HepG2 (cell line): ENCODE data around the gene ARHGAP35. TPM values are rescaled to one million over a fixed set of nuclear protein-coding genes. Genes with fewer than 3 reads are reported as not detected.

Experiments
- ATAC-seq: fragments of 200-7000 bp; cut with Tn5 transposase; 3 replicates; pipeline ENCODE4 v1.9.1; 2020; ENCODE audit warnings: mild to moderate bottlenecking, moderate library complexity
- BruUV-seq: library from RNA; stranded (reverse); fragments of 400-500 nt; replicated peaks from 2 replicates; lab custom pipeline; 2021; lab: Mats Ljungman, UMichigan
- CTCF ChIA-PET: fragments of 300-600 bp; formaldehyde crosslinking; extraction: SDS; loops from one replicate; lab custom pipeline; 2021; ENCODE audit warnings: low total read pairs, inconsistent platforms, low intra/inter-chr PET ratio; lab: Yijun Ruan, JAX
- POLR2A ChIA-PET: fragments of 350-600 bp; sonication (Branson Sonifier 250); formaldehyde crosslinking; loops from one replicate; lab custom pipeline; 2020; ENCODE audit warnings: antibody characterized with exemption, inconsistent platforms; lab: Yijun Ruan, JAX
- DNase-seq: peaks from one replicate; pipeline ENCODE4 v3.0.0-alpha.2; 2015; ENCODE audit warnings: low spot score
- FAIRE-seq: peaks from 3 replicates; lab custom pipeline; 2011; peaks lifted over from hg19 to GRCh38; lab: Jason Lieb, UNC
- H2AFZ ChIP-seq: one replicate; pipeline ENCODE4 v1.6.1; 2011; ENCODE audit warnings: low read length, inconsistent platforms
- H3K27ac ChIP-seq: fragments of 300-600 bp; 3 replicates; pipeline ENCODE4 v1.8.0; 2011; ENCODE audit warnings: mixed run types, mild to moderate bottlenecking, mixed read lengths, low read length, inconsistent platforms; ENCODE audit not compliant: insufficient read depth; ENCODE audit errors: extremely low read length
- H3K27me3 ChIP-seq, 2 experiments: fragments of 200-600 bp in 1 of 2; 2 replicates in 1 of 2; 3 replicates in 1 of 2; pipeline versions ENCODE4 v1.6.0 to v1.8.0; 2011; ENCODE audit warnings: low read length in 2 of 2, mild to moderate bottlenecking in 2 of 2, moderate library complexity in 2 of 2, inconsistent platforms in 1 of 2; ENCODE audit not compliant: insufficient read depth in 2 of 2, control insufficient read depth in 1 of 2
- H3K36me3 ChIP-seq, 2 experiments: fragments of 200-600 bp in 1 of 2; replicated peaks in 1 of 2; 2 replicates in 1 of 2; 3 replicates in 1 of 2; pipeline versions ENCODE4 v1.5.1 to v1.8.0; 2011; ENCODE audit warnings: low read length in 2 of 2, inconsistent platforms in 1 of 2; ENCODE audit not compliant: insufficient read depth in 2 of 2, control insufficient read depth in 1 of 2
- H3K4me1 ChIP-seq: 2 replicates; pipeline ENCODE4 v1.5.1; 2012; ENCODE audit warnings: low read length, inconsistent platforms; ENCODE audit not compliant: insufficient read depth
- H3K4me2 ChIP-seq: 2 replicates; pipeline ENCODE4 v1.6.0; 2011; ENCODE audit warnings: low read depth, low read length, inconsistent platforms
- H3K4me3 ChIP-seq, 3 experiments: fragments of 200-600 bp in 1 of 3; sonication (generic), shearing (Covaris generic) in 1 of 3; replicated peaks in 1 of 3; 2 replicates each; pipeline ENCODE4 v1.5.1; 2011 to 2016; ENCODE audit warnings: low read length in 3 of 3, inconsistent platforms in 2 of 3, low read depth in 2 of 3, mild to moderate bottlenecking in 2 of 3, control low read depth in 1 of 3, mixed read lengths in 1 of 3; ENCODE audit not compliant: insufficient read depth in 1 of 3
- H3K79me2 ChIP-seq: one replicate; pipeline ENCODE4 v1.6.1; 2011; ENCODE audit warnings: low read length, inconsistent platforms; ENCODE audit not compliant: insufficient read depth
- H3K9ac ChIP-seq: 2 replicates; pipeline ENCODE4 v1.6.0; 2011; ENCODE audit warnings: mild to moderate bottlenecking, low read depth, low read length, inconsistent platforms; ENCODE audit not compliant: insufficient read depth
- H3K9me3 ChIP-seq: 2 replicates; pipeline ENCODE4 v1.5.1; 2012; ENCODE audit warnings: mild to moderate bottlenecking, low read length
- H4K20me1 ChIP-seq: 2 replicates; pipeline ENCODE4 v1.6.0; 2011; ENCODE audit warnings: inconsistent platforms, mild to moderate bottlenecking, low read length, moderate library complexity; ENCODE audit not compliant: insufficient read depth
- DPF2 ChIP-seq: sonication (generic); formaldehyde crosslinking; IDR thresholded peaks from 2 replicates; pipeline ENCODE4 v1.4.0; 2020; ENCODE audit warnings: mild to moderate bottlenecking, low read depth, missing genetic modification reagents, borderline replicate concordance
- IRF2 ChIP-seq: IDR thresholded peaks from 2 replicates; pipeline ENCODE4 v1.6.1; 2018; ENCODE audit warnings: missing genetic modification reagents, missing compliant biosample characterization
- MAZ ChIP-seq, 2 experiments: sonication (generic) in 1 of 2; formaldehyde crosslinking in 1 of 2; IDR thresholded peaks; 2 replicates each; pipeline versions ENCODE4 v1.5.0 to v1.6.1; 2012 to 2020; ENCODE audit warnings: low read depth in 2 of 2, mild to moderate bottlenecking in 2 of 2, borderline replicate concordance in 1 of 2, improper control_type of control experiment in 1 of 2, low read length in 1 of 2, missing genetic modification reagents in 1 of 2, moderate library complexity in 1 of 2
- PAXIP1 ChIP-seq: sonication (generic); formaldehyde crosslinking; conservative IDR thresholded peaks from 2 replicates; pipeline ENCODE4 v1.4.0; 2020; ENCODE audit warnings: mild to moderate bottlenecking, missing genetic modification reagents, moderate library complexity
- PHF5A ChIP-seq: IDR thresholded peaks from one replicate; pipeline ENCODE4 v1.6.1; 2018; ENCODE audit warnings: low read depth, missing genetic modification reagents; ENCODE audit not compliant: unreplicated experiment
- SIN3A ChIP-seq: IDR thresholded peaks from 2 replicates; pipeline ENCODE4 v1.6.1; 2011; ENCODE audit warnings: low read depth, mild to moderate bottlenecking, control low read depth, low read length, borderline replicate concordance
- SNAPC5 ChIP-seq: sonication (generic); formaldehyde crosslinking; IDR thresholded peaks from 2 replicates; pipeline ENCODE4 v1.8.1; 2023; ENCODE audit warnings: mild to moderate bottlenecking, missing genetic modification reagents, borderline replicate concordance
- ZNF556 ChIP-seq: sonication (generic); formaldehyde crosslinking; IDR thresholded peaks from 2 replicates; pipeline ENCODE4 v1.4.0; 2020; ENCODE audit warnings: mild to moderate bottlenecking, missing genetic modification reagents, borderline replicate concordance
- ZNF710 ChIP-seq: sonication (generic); formaldehyde crosslinking; IDR thresholded peaks from 2 replicates; pipeline ENCODE4 v1.5.0; 2020; ENCODE audit warnings: mild to moderate bottlenecking, missing genetic modification reagents, borderline replicate concordance
- ZSCAN29 ChIP-seq: sonication (generic); formaldehyde crosslinking; conservative IDR thresholded peaks from 2 replicates; pipeline ENCODE4 v1.4.0; 2020; ENCODE audit warnings: mild to moderate bottlenecking, missing genetic modification reagents
- WGBS: methylation state at CpG from one replicate; pipeline ENCODE4 v1.1.6; 2017; ENCODE audit warnings: low lambda C conversion rate; 5-methylcytosine and 5-hydroxymethylcytosine counted together
- in situ Hi-C: cut with HindIII; loops from 2 replicates; pipeline ENCODE4 v1.10.0; 2017; ENCODE audit warnings: low pct_unique_long_range_greater_than_20kb; ENCODE audit not compliant: extremely low pct_ligation_motif_present
- intact Hi-C: fragments of 100-400 bp; cut with micrococcal nuclease; formaldehyde crosslinking; loops from one replicate; pipeline ENCODE4 v1.10.0; 2022; ENCODE audit not compliant: unreplicated experiment
- polyA plus RNA-seq, 8 experiments: library from polyadenylated mRNA; depleted of rRNA in 3 of 8; stranded (reverse) in 7 of 8; unstranded in 1 of 8; fragments of >200 nt; fragmentation: Illumina TruSeq in 4 of 8; extraction: Trizol in 4 of 8; gene quantifications; 2 replicates each; pipeline versions ENCODE4 v1.2.1 to v1.2.3, GENCODE V29; 2011 to 2016; ENCODE audit warnings: low read depth in 4 of 8, missing spikeins in 1 of 8, mixed read lengths in 1 of 8; ENCODE audit not compliant: insufficient read depth in 1 of 8
- total RNA-seq, 5 experiments: library from RNA; depleted of rRNA; stranded (reverse); fragments of >200 nt; fragmentation: Illumina TruSeq; extraction: Trizol; gene quantifications; 2 replicates each; pipeline ENCODE4 v1.2.3, GENCODE V29; 2016; ENCODE audit warnings: low read depth in 1 of 5
- TF ChIP-seq, protein P1 (sequence below): IDR thresholded peaks from 2 replicates; pipeline ENCODE4 v1.6.1; 2016; ENCODE audit warnings: control low read depth

ARHGAP35 gene
- total and polyA plus RNA-seq, 2 of the 13 experiments (the other 11 are each of a cell fraction or from before 2014, with no cell fraction given): 30.1 to 30.2 TPM

DNA sequence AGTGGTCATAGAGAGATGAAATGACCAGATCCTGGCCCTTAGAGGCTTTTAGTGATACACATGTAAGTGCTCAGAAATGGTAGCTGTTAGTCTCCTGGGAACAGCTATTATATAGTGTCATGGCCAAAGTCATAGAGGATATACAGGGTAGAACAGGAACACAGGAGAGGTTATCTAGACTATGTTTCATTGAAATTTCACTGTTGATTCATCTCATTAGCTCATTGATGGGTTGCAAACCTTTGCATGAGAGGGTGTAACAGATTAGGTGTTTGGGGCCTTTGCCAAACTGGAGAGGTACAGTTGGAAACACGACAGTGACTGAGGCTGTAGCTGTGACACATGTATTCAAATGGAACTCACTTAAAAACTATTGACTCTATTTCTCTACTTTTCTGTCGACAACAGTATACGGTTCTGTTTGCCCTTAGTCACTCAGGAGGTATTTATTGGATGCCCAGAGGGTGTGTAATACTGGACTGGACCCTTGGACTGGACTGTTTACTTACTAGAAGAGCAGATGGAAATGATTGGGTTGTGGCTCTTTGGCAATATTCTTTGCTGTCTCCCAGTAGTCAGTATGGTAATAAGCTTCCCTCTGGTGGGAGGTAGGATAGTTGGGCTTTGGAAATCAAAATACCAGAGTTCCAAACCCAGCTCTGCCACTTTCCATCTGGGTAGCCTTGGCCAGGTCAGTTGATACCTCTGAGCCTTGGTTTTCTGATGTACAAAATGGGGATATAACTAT, 29.8 kb downstream of the ARHGAP35 start:
- peak overlapping the region; percentile 85 for H3K27ac ChIP-seq
- peaks cover 0 to 9% of the 10 kb centered on the region in 2 experiments; a peak in 1 of 5 replicates for H3K36me3 ChIP-seq
- DNase-seq (peak; percentile 99), ATAC-seq (peak; percentile 97), FAIRE-seq (peak; percentile 81)
- no peak overlapping the region for H2AFZ ChIP-seq
- peaks cover 83% of the 10 kb centered on the region for H3K79me2 ChIP-seq
- in situ Hi-C loops (no loop called here), intact Hi-C loops (loop anchor here (2.0 to 5.0 kb wide), 2 partner anchors 34 to 37 kb away; no protein-coding TSS in a partner anchor)
- H3K9ac ChIP-seq: peak overlapping the region; percentile 49
- H4K20me1 ChIP-seq: no peaks in the 10 kb centered on the region
- ChIA-PET POLR2A (interaction anchor here (0.6 to 2.7 kb wide), 19 partner anchors 10 to 223 kb away, joined by 3 to 25 read pairs (median 4); partner anchors contain the start of genes AP2S1, ARHGAP35 and ZC3H4), CTCF (no interaction called here)
- H3K4me3 ChIP-seq: peak overlapping the region in 2 of 3 experiments; percentile 8 to 42; a peak in 1 of 6 replicates
- 0% methylated on average over 3 of the region's 3 CpGs for WGBS
- no peaks in the 10 kb centered on the region for H3K27me3 ChIP-seq
- peaks cover 84% of the 10 kb centered on the region for H3K4me1 ChIP-seq
- no peaks in the 10 kb centered on the region for H3K9me3 ChIP-seq
- TSS peak; percentile 81 for BruUV-seq
- peak overlapping the region; percentile 69 for H3K4me2 ChIP-seq
- TF ChIP-seq ZSCAN29 (CRISPR knock-in tag) (peak; percentile 81; the same call in 1 of the 2 replicates), ZNF556 (CRISPR knock-in tag) (peak; percentile 66; the same call in 1 of the 2 replicates), SNAPC5 (CRISPR knock-in tag) (no peak), SIN3A (peak; percentile 58; the same call in 1 of the 2 replicates), MAZ (IDR thresholded peaks at IDR 0.05; ENCODE audit: borderline replicate concordance, low read depth, low read length) (no peak), MAZ (CRISPR knock-in tag; IDR thresholded peaks at IDR 0.05; ENCODE audit: low read depth) (no peak), PHF5A (peak; percentile 62), ZNF710 (0 out of 2 replicates have a peak, but pooled peaks have one; percentile 51), PAXIP1 (CRISPR knock-in tag) (peak; percentile 97), DPF2 (peak; percentile 93; the same call in 1 of the 2 replicates), IRF2 (CRISPR knock-in tag) (peak; percentile 84)
- TF ChIP-seq, protein P1, sequence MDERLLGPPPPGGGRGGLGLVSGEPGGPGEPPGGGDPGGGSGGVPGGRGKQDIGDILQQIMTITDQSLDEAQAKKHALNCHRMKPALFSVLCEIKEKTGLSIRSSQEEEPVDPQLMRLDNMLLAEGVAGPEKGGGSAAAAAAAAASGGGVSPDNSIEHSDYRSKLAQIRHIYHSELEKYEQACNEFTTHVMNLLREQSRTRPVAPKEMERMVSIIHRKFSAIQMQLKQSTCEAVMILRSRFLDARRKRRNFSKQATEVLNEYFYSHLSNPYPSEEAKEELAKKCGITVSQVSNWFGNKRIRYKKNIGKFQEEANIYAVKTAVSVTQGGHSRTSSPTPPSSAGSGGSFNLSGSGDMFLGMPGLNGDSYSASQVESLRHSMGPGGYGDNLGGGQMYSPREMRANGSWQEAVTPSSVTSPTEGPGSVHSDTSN: 0 out of 2 replicates have a peak, but pooled peaks have one; percentile 24
